WTC11 (cell line): ENCODE data around the gene OPALIN. TPM values are rescaled to one million over a fixed set of nuclear protein-coding genes. Genes with fewer than 3 reads are reported as not detected.
A peak's percentile ranks its signal among the peaks of the same experiment; 100 is the strongest.

Source experiments
- ATAC-seq: fragments of 200-7000 bp; cut with Tn5 transposase; 2 replicates; pipeline ENCODE4 v1.10.0; 2021; ENCODE audit warnings: mild to moderate bottlenecking, moderate library complexity
- CTCF ChIA-PET: fragments of 300-600 bp; sonication (Branson Sonifier 250); formaldehyde crosslinking; loops from one replicate; lab custom pipeline; 2021; ENCODE audit warnings: antibody characterized with exemption; lab: Charles Lee
- POLR2A ChIA-PET: fragments of 350-600 bp; sonication (Branson Sonifier 250); formaldehyde crosslinking; loops from one replicate; lab custom pipeline; 2021; ENCODE audit warnings: antibody characterized with exemption; lab: Charles Lee
- DNase-seq: peaks from one replicate; pipeline ENCODE4 v3.0.0; 2021; ENCODE audit warnings: low spot score
- H3K27ac Mint-ChIP-seq: 2 replicates; pipeline ENCODE4 v1.8.0; 2021; ENCODE audit warnings: mixed read lengths
- H3K27me3 Mint-ChIP-seq: 2 replicates; pipeline ENCODE4 v1.8.0; 2021; ENCODE audit warnings: low read depth, mild to moderate bottlenecking, moderate library complexity, mixed read lengths
- H3K36me3 Mint-ChIP-seq: 2 replicates; pipeline ENCODE4 v1.8.0; 2021; ENCODE audit warnings: mixed read lengths
- H3K4me1 Mint-ChIP-seq: 2 replicates; pipeline ENCODE4 v1.8.0; 2022; ENCODE audit warnings: mixed read lengths
- H3K4me3 Mint-ChIP-seq: 2 replicates; pipeline ENCODE4 v1.8.0; 2021; ENCODE audit warnings: mild to moderate bottlenecking, moderate library complexity, mixed read lengths
- H3K9me3 Mint-ChIP-seq: 2 replicates; pipeline ENCODE4 v1.8.0; 2021; ENCODE audit warnings: mixed read lengths
- CBFB ChIP-seq: sonication (generic); formaldehyde crosslinking; IDR thresholded peaks from 2 replicates; pipeline ENCODE4 v1.8.1; 2022; ENCODE audit warnings: mild to moderate bottlenecking, low read depth, missing genetic modification reagents
- CREB1 ChIP-seq: sonication (generic); formaldehyde crosslinking; IDR thresholded peaks from 2 replicates; pipeline ENCODE4 v1.8.0; 2023; ENCODE audit warnings: mild to moderate bottlenecking, missing genetic modification reagents
- EMX1 ChIP-seq: fragments of 250-450 bp; sonication (Bioruptor Pico); IDR thresholded peaks from 2 replicates; pipeline ENCODE4 v1.8.0; 2021; ENCODE audit warnings: mild to moderate bottlenecking
- ETV6 ChIP-seq: sonication (generic); formaldehyde crosslinking; IDR thresholded peaks from 2 replicates; pipeline ENCODE4 v1.8.1; 2022; ENCODE audit warnings: mild to moderate bottlenecking, missing genetic modification reagents
- FOXJ3 ChIP-seq: sonication (generic); formaldehyde crosslinking; IDR thresholded peaks from 2 replicates; pipeline ENCODE4 v1.9.0; 2021; ENCODE audit warnings: missing genetic modification reagents, mild to moderate bottlenecking, borderline replicate concordance
- GRHL2 ChIP-seq: fragments of 250-450 bp; sonication (Bioruptor Pico); IDR thresholded peaks from 2 replicates; pipeline ENCODE4 v1.8.0; 2022; ENCODE audit warnings: mild to moderate bottlenecking, moderate library complexity; ENCODE audit not compliant: insufficient replicate concordance, severe bottlenecking
- JAZF1 ChIP-seq: fragments of 250-450 bp; sonication (Bioruptor Pico); IDR thresholded peaks from 2 replicates; pipeline ENCODE4 v1.9.0; 2021; ENCODE audit warnings: moderate library complexity, mild to moderate bottlenecking, inconsistent platforms
- JUN ChIP-seq: sonication (generic); formaldehyde crosslinking; IDR thresholded peaks from 2 replicates; pipeline ENCODE4 v1.8.0; 2023; ENCODE audit warnings: mild to moderate bottlenecking, missing genetic modification reagents
- MXD4 ChIP-seq: fragments of 250-450 bp; sonication (Bioruptor Pico); IDR thresholded peaks from 2 replicates; pipeline ENCODE4 v1.8.0; 2021; ENCODE audit warnings: mild to moderate bottlenecking, moderate library complexity, borderline replicate concordance
- NFYB ChIP-seq: sonication (generic); formaldehyde crosslinking; conservative IDR thresholded peaks from 2 replicates; pipeline ENCODE4 v1.8.0; 2022; ENCODE audit warnings: low read depth, missing genetic modification reagents
- NR1H2 ChIP-seq: sonication (generic); formaldehyde crosslinking; IDR thresholded peaks from 2 replicates; pipeline ENCODE4 v1.9.0; 2021; ENCODE audit warnings: mild to moderate bottlenecking, moderate library complexity, missing genetic modification reagents
- NR2C2 ChIP-seq: sonication (generic); formaldehyde crosslinking; IDR thresholded peaks from 2 replicates; pipeline ENCODE4 v1.8.0; 2022; ENCODE audit warnings: mild to moderate bottlenecking, missing genetic modification reagents
- NR3C1 ChIP-seq: sonication (generic); formaldehyde crosslinking; conservative IDR thresholded peaks from 2 replicates; pipeline ENCODE4 v1.8.1; 2023; ENCODE audit warnings: low read depth, mild to moderate bottlenecking, missing genetic modification reagents
- SMAD4 ChIP-seq: sonication (generic); formaldehyde crosslinking; IDR thresholded peaks from 2 replicates; pipeline ENCODE4 v1.8.0; 2022; ENCODE audit warnings: mild to moderate bottlenecking, missing genetic modification reagents
- ZNF138 ChIP-seq: sonication (generic); formaldehyde crosslinking; conservative IDR thresholded peaks from 2 replicates; pipeline ENCODE4 v1.8.1; 2022; ENCODE audit warnings: mild to moderate bottlenecking, moderate library complexity, missing genetic modification reagents
- ZNF263 ChIP-seq: sonication (generic); formaldehyde crosslinking; IDR thresholded peaks from 2 replicates; pipeline ENCODE4 v1.8.1; 2022; ENCODE audit warnings: low read depth, mild to moderate bottlenecking, moderate library complexity, missing genetic modification reagents
- ZNF396 ChIP-seq: fragments of 250-450 bp; sonication (Bioruptor Pico); IDR thresholded peaks from 2 replicates; pipeline ENCODE4 v1.8.0; 2021; ENCODE audit warnings: mild to moderate bottlenecking, moderate library complexity, borderline replicate concordance
- total RNA-seq: library from RNA; stranded (reverse); gene quantifications from 3 replicates; pipeline ENCODE4 v1.2.3, GENCODE V29; 2021
- TF ChIP-seq, protein P1 (sequence below): sonication (generic); formaldehyde crosslinking; IDR thresholded peaks from 2 replicates; pipeline ENCODE4 v1.8.1; 2023; ENCODE audit warnings: mild to moderate bottlenecking, missing genetic modification reagents
- TF ChIP-seq, protein P2 (sequence below): sonication (generic); formaldehyde crosslinking; conservative IDR thresholded peaks from 2 replicates; pipeline ENCODE4 v1.8.1; 2023; ENCODE audit warnings: mild to moderate bottlenecking, low read depth, missing genetic modification reagents, moderate library complexity
- TF ChIP-seq, protein P3 (sequence below): sonication (generic); formaldehyde crosslinking; IDR thresholded peaks from 2 replicates; pipeline ENCODE4 v1.8.0; 2022; ENCODE audit warnings: mild to moderate bottlenecking, missing genetic modification reagents
- TF ChIP-seq, protein P4 (sequence below): sonication (generic); formaldehyde crosslinking; IDR thresholded peaks from 2 replicates; pipeline ENCODE4 v1.8.1; 2023; ENCODE audit warnings: mild to moderate bottlenecking, missing genetic modification reagents, moderate library complexity
- TF ChIP-seq, protein P5 (sequence below): fragments of 200-600 bp; IDR thresholded peaks from 2 replicates; pipeline ENCODE4 v1.8.0; 2022; ENCODE audit warnings: antibody characterized with exemption
- TF ChIP-seq, protein P6 (sequence below): sonication (generic); formaldehyde crosslinking; IDR thresholded peaks from 2 replicates; pipeline ENCODE4 v1.8.1; 2022; ENCODE audit warnings: low read depth, missing genetic modification reagents, borderline replicate concordance

OPALIN gene
- total RNA-seq, 1 experiment from 2014 or later: 0.04 TPM

DNA sequence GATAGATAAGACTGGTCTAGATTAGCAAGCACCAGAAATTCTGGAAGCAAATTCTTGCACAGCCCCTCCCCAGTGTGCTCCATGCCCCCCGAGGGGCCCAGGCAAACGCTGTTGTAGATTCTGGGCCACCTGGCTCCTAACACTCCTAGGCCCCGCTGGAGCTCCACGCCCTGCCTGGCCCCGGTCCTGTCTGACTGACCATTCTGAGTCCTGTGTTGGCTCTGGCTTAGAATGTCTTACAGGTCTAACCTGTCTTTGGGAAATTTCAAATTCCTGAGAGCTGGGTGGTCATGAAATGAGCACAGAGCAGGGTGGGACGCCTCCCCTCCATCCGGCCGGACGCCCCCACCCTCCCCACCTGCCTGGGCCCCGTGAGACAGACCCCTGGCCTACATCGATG lies 12.6 kb upstream of the OPALIN start:
- H3K27ac Mint-ChIP-seq: no peak overlapping the region
- no peaks in the 10 kb centered on the region for H3K9me3 Mint-ChIP-seq
- H3K4me3 Mint-ChIP-seq: no peak overlapping the region
- ChIA-PET POLR2A (interaction anchor here (0.5 kb wide), 1 partner anchor 64 kb away, joined by 6 read pairs; no protein-coding TSS in a partner anchor), CTCF (interaction anchor here (0.7 to 7.0 kb wide), 36 partner anchors 9 to 654 kb away, joined by 3 to 240 read pairs (median 6); partner anchors contain the start of genes OPALIN and TLL2)
- peaks cover 7% of the 10 kb centered on the region for H3K27me3 Mint-ChIP-seq
- ATAC-seq: no peak
- DNase-seq: no peak
- H3K4me1 Mint-ChIP-seq: peaks cover 19% of the 10 kb centered on the region
- H3K36me3 Mint-ChIP-seq: no peaks in the 10 kb centered on the region
- TF ChIP-seq NR2C2 (CRISPR knock-in tag) (no peak), NR1H2 (no peak), JUN (no peak), SMAD4 (no peak), MXD4 (CRISPR knock-in tag) (no peak), NR3C1 (no peak), FOXJ3 (no peak), GRHL2 (CRISPR knock-in tag) (no peak), CBFB (CRISPR knock-in tag) (no peak), ZNF138 (CRISPR knock-in tag) (no peak), CREB1 (CRISPR knock-in tag) (no peak), ZNF263 (CRISPR knock-in tag) (no peak), JAZF1 (CRISPR knock-in tag) (no peak), ZNF396 (no peak), NFYB (CRISPR knock-in tag) (no peak), EMX1 (CRISPR knock-in tag) (no peak)
- TF ChIP-seq, protein P1, sequence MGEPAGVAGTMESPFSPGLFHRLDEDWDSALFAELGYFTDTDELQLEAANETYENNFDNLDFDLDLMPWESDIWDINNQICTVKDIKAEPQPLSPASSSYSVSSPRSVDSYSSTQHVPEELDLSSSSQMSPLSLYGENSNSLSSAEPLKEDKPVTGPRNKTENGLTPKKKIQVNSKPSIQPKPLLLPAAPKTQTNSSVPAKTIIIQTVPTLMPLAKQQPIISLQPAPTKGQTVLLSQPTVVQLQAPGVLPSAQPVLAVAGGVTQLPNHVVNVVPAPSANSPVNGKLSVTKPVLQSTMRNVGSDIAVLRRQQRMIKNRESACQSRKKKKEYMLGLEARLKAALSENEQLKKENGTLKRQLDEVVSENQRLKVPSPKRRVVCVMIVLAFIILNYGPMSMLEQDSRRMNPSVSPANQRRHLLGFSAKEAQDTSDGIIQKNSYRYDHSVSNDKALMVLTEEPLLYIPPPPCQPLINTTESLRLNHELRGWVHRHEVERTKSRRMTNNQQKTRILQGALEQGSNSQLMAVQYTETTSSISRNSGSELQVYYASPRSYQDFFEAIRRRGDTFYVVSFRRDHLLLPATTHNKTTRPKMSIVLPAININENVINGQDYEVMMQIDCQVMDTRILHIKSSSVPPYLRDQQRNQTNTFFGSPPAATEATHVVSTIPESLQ: no peak
- TF ChIP-seq, protein P2, sequence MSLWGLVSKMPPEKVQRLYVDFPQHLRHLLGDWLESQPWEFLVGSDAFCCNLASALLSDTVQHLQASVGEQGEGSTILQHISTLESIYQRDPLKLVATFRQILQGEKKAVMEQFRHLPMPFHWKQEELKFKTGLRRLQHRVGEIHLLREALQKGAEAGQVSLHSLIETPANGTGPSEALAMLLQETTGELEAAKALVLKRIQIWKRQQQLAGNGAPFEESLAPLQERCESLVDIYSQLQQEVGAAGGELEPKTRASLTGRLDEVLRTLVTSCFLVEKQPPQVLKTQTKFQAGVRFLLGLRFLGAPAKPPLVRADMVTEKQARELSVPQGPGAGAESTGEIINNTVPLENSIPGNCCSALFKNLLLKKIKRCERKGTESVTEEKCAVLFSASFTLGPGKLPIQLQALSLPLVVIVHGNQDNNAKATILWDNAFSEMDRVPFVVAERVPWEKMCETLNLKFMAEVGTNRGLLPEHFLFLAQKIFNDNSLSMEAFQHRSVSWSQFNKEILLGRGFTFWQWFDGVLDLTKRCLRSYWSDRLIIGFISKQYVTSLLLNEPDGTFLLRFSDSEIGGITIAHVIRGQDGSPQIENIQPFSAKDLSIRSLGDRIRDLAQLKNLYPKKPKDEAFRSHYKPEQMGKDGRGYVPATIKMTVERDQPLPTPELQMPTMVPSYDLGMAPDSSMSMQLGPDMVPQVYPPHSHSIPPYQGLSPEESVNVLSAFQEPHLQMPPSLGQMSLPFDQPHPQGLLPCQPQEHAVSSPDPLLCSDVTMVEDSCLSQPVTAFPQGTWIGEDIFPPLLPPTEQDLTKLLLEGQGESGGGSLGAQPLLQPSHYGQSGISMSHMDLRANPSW: no peak
- TF ChIP-seq, protein P3, sequence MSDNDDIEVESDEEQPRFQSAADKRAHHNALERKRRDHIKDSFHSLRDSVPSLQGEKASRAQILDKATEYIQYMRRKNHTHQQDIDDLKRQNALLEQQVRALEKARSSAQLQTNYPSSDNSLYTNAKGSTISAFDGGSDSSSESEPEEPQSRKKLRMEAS (CRISPR knock-in tag): no peak
- TF ChIP-seq, protein P4, sequence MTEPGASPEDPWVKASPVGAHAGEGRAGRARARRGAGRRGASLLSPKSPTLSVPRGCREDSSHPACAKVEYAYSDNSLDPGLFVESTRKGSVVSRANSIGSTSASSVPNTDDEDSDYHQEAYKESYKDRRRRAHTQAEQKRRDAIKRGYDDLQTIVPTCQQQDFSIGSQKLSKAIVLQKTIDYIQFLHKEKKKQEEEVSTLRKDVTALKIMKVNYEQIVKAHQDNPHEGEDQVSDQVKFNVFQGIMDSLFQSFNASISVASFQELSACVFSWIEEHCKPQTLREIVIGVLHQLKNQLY (CRISPR knock-in tag): no peak
- TF ChIP-seq, all 79 proteins: peak for 0

DNA sequence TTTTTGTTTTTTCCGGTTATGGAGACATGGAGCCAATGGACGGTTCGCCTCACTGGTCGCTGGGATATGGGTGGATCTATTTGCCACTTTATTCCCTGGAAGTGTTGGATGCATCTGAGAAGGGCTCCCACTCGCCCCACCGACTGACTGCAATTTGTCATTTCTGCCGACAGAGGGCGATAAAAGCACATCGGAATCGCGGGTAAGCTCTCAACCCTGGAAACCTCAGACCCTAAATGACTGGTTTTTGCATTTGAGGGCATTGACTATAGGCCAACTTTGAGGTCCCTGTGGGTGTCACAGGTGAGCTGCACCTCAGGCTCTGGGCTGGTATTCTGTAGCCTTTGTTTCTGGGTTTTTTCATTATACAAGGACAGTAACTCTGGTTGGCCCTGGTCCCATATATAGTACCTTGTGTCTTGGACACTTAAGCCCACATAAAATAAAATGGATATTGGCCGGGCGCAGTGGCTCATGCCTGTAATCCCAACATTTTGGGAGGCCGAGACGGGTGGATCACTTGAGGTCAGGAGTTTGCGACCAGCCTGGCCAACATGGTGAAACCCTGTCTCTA lies 11.9 kb upstream of the OPALIN start:
- no peaks in the 10 kb centered on the region for H3K36me3 Mint-ChIP-seq
- CTCF ChIA-PET: interaction anchor here (0.6 to 7.0 kb wide), 49 partner anchors 9 to 677 kb away, joined by 3 to 240 read pairs (median 5); partner anchors contain the start of genes OPALIN, TCTN3 and TLL2
- H3K27me3 Mint-ChIP-seq: peaks cover 7% of the 10 kb centered on the region
- no peaks in the 10 kb centered on the region for H3K9me3 Mint-ChIP-seq
- DNase-seq: peak; percentile 81
- H3K4me3 Mint-ChIP-seq: no peak overlapping the region
- no peak overlapping the region for H3K27ac Mint-ChIP-seq
- no peak for TF ChIP-seq ETV6 (CRISPR knock-in tag)
- TF ChIP-seq, protein P5, sequence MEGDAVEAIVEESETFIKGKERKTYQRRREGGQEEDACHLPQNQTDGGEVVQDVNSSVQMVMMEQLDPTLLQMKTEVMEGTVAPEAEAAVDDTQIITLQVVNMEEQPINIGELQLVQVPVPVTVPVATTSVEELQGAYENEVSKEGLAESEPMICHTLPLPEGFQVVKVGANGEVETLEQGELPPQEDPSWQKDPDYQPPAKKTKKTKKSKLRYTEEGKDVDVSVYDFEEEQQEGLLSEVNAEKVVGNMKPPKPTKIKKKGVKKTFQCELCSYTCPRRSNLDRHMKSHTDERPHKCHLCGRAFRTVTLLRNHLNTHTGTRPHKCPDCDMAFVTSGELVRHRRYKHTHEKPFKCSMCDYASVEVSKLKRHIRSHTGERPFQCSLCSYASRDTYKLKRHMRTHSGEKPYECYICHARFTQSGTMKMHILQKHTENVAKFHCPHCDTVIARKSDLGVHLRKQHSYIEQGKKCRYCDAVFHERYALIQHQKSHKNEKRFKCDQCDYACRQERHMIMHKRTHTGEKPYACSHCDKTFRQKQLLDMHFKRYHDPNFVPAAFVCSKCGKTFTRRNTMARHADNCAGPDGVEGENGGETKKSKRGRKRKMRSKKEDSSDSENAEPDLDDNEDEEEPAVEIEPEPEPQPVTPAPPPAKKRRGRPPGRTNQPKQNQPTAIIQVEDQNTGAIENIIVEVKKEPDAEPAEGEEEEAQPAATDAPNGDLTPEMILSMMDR: peak; percentile 94
- TF ChIP-seq, protein P6, sequence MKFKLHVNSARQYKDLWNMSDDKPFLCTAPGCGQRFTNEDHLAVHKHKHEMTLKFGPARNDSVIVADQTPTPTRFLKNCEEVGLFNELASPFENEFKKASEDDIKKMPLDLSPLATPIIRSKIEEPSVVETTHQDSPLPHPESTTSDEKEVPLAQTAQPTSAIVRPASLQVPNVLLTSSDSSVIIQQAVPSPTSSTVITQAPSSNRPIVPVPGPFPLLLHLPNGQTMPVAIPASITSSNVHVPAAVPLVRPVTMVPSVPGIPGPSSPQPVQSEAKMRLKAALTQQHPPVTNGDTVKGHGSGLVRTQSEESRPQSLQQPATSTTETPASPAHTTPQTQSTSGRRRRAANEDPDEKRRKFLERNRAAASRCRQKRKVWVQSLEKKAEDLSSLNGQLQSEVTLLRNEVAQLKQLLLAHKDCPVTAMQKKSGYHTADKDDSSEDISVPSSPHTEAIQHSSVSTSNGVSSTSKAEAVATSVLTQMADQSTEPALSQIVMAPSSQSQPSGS: no peak
- TF ChIP-seq, all 79 proteins: peak for 1
- H3K4me1 Mint-ChIP-seq: peaks cover 17% of the 10 kb centered on the region
- ATAC-seq: peak; percentile 64
- POLR2A ChIA-PET: interaction anchor here (0.5 kb wide), 1 partner anchor 63 kb away, joined by 6 read pairs; no protein-coding TSS in a partner anchor
